ENCODE results near the gene RNF213.

DNA sequence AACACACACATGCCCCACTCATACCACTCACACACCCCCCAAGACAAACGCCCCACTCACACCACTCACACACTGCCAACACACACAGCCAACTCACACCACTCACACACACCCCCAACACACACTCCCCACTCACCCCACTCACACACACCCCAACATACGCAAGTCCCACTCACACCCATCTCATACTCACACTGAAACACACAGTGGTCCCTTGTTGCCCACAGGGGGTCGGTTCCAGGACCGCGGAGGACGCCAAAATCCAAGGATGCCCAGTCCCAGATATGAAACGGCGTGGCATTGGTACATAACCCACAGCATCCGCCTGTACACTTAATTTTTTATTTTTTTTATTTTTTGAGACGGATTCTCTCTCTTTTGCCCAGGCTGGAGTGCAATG, 20.9 kb downstream of the RNF213 start:
- TF ChIP-seq, protein P1, sequence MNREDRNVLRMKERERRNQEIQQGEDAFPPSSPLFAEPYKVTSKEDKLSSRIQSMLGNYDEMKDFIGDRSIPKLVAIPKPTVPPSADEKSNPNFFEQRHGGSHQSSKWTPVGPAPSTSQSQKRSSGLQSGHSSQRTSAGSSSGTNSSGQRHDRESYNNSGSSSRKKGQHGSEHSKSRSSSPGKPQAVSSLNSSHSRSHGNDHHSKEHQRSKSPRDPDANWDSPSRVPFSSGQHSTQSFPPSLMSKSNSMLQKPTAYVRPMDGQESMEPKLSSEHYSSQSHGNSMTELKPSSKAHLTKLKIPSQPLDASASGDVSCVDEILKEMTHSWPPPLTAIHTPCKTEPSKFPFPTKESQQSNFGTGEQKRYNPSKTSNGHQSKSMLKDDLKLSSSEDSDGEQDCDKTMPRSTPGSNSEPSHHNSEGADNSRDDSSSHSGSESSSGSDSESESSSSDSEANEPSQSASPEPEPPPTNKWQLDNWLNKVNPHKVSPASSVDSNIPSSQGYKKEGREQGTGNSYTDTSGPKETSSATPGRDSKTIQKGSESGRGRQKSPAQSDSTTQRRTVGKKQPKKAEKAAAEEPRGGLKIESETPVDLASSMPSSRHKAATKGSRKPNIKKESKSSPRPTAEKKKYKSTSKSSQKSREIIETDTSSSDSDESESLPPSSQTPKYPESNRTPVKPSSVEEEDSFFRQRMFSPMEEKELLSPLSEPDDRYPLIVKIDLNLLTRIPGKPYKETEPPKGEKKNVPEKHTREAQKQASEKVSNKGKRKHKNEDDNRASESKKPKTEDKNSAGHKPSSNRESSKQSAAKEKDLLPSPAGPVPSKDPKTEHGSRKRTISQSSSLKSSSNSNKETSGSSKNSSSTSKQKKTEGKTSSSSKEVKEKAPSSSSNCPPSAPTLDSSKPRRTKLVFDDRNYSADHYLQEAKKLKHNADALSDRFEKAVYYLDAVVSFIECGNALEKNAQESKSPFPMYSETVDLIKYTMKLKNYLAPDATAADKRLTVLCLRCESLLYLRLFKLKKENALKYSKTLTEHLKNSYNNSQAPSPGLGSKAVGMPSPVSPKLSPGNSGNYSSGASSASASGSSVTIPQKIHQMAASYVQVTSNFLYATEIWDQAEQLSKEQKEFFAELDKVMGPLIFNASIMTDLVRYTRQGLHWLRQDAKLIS (CRISPR knock-in tag; IDR thresholded peaks at IDR 0.05; ENCODE audit: borderline replicate concordance): no peak
- TF ChIP-seq ETV6 (CRISPR knock-in tag; IDR thresholded peaks at IDR 0.05) (no peak), NR3C1 (CRISPR knock-in tag; conservative IDR thresholded peaks at IDR 0.05; ENCODE audit: low read depth) (no peak)
- TF ChIP-seq, protein P2, sequence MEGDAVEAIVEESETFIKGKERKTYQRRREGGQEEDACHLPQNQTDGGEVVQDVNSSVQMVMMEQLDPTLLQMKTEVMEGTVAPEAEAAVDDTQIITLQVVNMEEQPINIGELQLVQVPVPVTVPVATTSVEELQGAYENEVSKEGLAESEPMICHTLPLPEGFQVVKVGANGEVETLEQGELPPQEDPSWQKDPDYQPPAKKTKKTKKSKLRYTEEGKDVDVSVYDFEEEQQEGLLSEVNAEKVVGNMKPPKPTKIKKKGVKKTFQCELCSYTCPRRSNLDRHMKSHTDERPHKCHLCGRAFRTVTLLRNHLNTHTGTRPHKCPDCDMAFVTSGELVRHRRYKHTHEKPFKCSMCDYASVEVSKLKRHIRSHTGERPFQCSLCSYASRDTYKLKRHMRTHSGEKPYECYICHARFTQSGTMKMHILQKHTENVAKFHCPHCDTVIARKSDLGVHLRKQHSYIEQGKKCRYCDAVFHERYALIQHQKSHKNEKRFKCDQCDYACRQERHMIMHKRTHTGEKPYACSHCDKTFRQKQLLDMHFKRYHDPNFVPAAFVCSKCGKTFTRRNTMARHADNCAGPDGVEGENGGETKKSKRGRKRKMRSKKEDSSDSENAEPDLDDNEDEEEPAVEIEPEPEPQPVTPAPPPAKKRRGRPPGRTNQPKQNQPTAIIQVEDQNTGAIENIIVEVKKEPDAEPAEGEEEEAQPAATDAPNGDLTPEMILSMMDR (IDR thresholded peaks at IDR 0.05): no peak
- TF ChIP-seq, protein P3, sequence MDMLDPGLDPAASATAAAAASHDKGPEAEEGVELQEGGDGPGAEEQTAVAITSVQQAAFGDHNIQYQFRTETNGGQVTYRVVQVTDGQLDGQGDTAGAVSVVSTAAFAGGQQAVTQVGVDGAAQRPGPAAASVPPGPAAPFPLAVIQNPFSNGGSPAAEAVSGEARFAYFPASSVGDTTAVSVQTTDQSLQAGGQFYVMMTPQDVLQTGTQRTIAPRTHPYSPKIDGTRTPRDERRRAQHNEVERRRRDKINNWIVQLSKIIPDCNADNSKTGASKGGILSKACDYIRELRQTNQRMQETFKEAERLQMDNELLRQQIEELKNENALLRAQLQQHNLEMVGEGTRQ (CRISPR knock-in tag; IDR thresholded peaks at IDR 0.05): no peak

Data from WTC11 (cell line).